NCI-H774 (cell line): ENCODE results near the gene GPRIN2.
"Not testable (repeated sequence)": the region's sequence is repeated elsewhere in the genome, so short reads cannot be mapped to it uniquely, and the experiment has no call there.

Experiments used
- DNase-seq: peaks from one replicate; lab custom pipeline; 2025; lab: John Stamatoyannopoulos, UW

GPRIN2 gene

GRCh38 chr10:46537309-46537708 is 19.1 kb downstream of the GPRIN2 start:
- no peak for DNase-seq

DNA sequence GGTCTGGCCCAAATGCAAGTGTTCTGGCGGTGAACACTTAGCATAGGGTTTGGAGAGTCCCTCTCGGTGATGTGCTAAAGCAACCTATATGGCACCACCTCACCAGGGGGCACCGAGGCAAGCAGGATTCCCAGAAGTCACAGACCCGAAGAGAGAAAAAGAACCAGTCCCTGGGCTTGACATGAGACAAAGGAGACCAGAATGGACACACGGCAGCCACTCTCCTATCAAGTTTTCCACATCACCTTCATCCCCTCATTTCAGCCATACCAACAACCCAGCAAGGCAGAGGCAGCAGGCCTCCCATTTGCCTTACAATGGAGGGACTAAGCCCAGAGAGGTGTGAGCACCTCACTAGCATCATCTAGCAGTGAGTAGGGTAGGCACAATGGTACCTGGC is 19.7 kb downstream of the GPRIN2 start:
- no peak for DNase-seq

DNA sequence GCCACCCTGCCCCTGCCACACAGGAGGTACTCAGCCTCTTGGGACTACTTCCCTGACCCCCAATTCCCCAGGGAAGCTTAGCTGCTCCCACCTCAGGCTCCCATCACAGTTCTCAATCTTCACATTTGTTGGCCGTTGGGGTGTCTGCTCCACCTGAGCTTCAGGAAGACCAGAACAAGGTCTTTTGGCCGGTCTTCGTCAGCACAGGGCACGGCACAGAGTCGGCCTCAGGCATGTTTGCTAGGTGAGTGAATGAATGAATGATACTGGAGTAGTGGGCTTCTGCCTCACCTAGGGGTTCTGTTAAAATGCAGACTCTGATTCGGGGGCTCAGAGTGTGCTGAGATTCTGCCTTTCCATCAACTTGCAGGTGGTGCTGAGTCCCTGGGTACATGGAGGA is 20.3 kb downstream of the GPRIN2 start:
- DNase-seq, result no peak

GRCh38 chr10:46534828-46535524 is 21.5 kb downstream of the GPRIN2 start:
- no peak for DNase-seq

GRCh38 chr10:46532256-46532655 is 24.2 kb downstream of the GPRIN2 start:
- not testable (repeated sequence) for DNase-seq

DNA sequence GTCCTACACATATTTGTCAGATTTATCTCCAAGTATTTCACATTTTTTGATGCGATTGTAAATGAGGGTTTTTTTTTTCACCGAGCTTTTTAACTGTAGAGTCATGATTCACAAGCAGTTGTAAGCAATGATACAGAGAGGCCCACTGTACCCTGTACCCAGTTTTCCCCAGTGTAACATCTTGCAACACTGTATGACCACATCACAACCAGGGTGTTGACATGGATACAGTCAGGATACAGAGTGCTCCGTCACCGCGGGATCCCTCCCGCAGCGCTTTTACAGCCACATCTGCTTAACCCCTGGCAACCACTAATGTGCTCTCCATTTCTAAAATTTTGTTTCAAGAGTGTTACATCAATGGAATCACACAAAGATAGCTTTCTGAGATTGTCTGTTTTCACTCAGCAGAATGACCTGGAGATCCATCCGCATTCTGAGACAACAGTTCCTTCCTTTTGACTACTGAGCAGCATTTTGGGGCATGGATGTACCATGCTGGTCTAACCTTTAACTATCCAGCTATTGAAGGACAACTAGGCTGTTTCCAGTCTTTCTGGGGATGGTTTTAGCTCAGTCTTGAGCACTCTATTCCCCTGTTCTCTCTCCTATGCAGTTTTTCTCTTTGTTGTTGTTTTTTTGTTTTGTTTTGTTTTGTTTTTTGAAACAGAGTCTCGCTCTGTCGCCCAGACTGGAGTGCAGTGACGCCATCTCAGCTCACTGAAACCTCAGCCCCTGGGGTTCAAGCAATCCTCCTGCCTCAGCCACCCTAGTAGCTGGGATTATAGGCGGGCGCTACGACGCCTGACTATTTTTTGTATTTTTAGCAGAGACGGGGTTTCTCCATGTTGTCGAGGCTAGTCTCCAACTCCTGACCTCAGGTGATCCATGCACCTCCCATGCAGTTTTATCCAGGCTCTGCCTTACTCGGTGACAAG is 25.9 kb downstream of the GPRIN2 start:
- no peak for DNase-seq

- DNase-seq, result not testable (repeated sequence)
These were observed 26.7 kb downstream of the GPRIN2 start for GRCh38 chr10:46529742-46530141.

GRCh38 chr10:46528675-46529615 is 27.5 kb downstream of the GPRIN2 start:
- no peak for DNase-seq

DNA sequence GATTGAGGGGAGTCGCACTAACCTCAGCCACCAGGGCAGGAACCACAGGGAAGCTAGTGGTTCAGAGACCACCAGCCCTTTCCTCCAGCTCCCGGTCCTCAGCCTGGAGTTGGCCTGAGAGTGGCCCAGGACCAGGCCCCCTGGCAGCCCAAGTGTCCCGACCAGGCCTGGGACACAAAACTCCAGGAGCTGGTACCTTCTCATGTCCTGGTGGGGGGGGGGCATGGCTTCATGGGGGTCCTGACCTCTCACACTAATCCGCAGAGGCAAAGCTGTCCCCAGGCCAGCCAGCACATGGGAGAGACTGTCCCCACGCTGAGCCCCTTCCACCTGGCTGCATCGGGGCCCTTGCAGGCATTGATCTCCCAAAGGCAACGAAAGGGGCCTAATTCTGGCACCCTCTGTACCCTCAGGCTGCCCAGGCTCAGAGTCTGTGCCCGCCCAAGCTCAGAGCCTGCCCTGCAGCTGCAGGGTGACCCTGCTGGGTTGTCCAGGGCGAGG is 28.2 kb downstream of the GPRIN2 start:
- no peak for DNase-seq

- DNase-seq, result no peak
These were observed 29.1 kb downstream of the GPRIN2 start for GRCh38 chr10:46527241-46527811.

DNA sequence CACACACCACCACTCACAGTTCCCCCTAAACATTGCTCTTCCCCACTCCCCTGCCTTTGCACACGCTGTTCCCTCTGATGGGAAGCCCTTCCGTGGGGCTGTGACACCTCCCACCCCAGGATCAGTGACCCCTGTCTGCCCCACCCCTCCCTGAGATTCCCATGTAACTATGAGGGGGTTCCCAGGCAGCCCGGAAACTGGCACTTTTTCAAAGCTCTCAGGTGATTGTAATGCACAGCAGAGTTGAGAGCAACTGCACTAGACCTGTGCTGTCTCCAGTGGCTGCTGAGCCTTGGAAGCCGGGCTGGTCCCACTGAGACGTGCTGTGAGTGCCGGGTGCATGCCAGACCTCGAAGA is 29.8 kb downstream of the GPRIN2 start:
- DNase-seq, result no peak

- DNase-seq, result no peak
These were observed 30.4 kb downstream of the GPRIN2 start for GRCh38 chr10:46525824-46526681.

DNA sequence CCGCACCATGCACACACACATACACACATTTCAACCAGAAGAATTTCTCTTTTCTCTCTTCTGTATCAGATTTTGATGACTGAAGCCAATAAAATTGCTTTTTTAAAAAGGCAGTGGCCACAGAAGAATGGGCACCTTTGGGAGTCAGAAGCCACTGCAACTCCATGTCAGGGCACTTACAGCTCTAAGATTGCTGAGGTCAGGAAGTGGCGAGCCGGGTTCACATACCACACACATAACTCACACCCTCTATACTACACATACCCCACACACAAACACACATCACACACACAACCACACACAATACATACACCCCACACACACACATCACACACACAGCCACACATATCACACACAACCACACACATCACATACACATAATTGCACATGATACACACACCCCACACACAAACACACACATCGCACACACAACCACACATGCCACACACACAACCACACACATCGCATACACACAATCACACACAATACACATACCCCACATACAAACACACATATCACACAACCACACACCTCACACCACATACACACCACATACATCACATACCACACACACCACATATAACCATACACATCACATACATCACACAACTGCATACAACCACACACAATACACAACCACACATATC is 31.2 kb downstream of the GPRIN2 start:
- DNase-seq, result no peak

DNA sequence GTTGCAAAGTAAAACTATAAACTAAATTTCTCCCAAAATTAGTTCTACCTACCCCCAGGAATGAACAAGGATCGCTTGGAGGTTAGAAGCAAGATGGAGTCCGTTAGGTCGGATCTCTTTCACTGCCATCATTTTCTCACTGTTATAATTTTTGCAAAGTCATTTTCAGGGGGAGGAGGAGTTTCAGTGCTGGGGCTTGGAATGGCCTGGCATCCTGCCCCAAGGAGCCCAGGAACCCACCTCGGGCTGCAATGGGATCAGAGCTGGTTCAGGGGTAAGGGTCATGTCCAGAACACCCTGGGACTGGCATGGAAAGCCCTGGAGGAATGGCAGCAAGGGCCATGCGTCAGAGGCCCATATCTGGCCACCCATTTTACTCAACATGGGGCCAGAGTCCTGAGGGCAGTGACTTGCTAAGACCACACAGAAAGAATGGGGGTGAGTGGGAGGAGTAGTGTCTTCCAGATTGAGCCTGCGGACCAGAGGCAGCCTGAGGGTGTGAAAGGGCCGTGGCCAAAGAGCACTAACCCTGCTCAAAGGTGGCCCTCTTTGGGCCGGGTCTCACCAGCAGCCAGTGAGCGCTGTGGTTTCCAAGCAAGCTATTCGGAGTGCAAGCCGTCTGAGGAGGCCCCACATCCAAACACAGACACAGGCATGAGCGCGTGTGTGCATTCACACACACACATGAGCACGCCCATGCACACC is 31.8 kb downstream of the GPRIN2 start:
- no peak for DNase-seq

DNA sequence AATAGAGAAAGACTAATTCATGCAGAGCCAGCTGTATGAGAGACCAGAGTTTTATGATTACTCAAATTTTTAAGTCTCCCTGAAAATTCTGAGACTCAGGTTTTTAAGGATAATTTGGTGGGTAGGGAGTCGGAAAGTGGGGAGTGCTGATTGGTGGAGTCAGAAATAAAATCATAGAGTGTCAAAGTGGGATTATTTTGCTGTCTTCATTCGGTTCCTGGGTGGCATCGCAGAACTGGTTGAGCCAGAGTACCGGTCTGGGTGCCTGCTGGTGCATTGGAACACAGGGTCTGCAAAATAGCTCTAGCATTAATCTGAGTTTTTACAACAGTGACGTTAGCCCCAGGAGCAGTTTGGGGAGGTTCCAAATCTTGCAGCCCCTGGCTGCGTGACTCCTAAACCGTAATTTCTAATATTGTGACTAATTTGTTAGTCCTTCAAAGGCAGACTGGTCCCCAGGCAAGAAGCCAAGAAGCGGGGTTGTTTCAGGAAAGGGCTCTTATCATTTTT is 32.4 kb downstream of the GPRIN2 start:
- DNase-seq, result no peak

DNA sequence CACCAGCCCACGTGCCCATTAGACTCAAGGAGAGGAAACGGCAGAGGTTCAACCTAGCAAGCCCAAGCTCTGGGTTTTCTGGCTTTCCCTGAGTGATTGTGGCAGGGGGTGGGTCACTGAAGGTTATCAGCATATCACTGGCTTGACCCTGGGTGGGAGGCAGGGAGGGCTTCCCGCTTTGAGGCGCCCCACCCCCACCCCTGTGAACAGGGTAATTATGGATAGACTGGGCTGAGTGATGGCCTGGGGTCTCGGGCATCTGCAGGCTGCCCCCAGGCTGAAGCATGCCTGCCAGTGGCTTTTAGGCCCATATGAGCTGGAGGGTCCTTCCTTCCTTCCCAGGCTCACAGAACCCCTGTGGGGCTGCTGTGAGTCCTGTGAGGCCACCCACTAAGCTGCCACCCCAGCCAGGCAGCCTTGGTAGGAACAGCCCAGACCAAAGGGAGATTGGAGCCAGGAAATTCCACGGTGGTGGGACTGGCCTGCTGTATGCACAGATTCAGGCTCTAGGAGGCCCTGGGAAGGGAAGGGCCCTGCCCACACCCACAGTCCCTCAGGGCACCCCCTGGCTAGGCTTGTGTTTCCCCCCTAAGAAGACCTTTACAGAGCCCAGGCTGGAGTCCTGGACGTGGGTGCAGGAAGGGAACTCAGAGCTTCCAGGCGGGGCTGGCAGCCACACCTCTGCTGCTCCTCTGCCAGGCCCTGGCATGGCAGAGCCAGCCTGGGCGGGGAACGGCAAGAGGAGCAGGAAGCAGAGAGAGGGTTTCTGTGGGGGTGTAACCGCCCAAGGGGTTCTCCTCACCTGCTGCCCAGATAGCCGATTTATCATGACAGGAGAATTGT is 33.1 kb downstream of the GPRIN2 start:
- no peak for DNase-seq

DNA sequence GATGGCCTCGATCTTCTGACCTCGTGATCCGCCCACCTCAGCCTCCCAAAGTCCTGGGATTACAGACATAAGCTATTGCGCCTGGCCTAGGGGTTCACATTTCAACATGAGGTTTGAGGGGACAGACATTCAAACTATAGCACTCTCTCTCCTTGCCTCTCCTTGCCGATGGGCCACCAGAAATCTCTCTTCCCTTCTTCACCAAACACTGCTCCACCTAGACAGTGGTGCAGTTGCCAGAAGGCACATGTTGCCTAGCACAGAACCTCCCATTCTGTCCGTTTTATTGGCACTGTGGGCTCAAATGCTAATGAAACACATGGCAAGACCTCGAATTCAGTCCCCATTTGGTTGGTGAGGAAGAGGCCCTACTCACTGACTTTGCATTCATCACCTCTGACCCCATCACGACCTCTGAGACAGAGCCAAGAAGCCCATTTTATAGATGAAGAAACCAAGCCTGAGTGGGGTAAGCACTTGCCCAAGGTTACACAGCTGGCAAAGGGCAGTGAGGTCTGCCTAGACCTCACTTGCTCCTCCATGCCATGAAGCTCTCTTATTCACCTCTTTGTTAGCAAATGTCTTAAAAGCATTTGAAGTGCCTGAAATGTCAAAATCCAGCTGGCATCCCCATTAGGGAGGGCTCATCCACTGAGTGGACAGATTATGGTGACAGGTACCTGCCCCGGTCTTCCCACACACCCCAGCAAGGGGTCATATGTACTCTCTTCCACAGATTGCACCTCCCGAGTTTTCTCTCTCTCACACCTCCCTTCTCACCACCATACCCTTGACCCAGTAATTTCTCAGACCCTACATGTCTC is 34.0 kb downstream of the GPRIN2 start:
- no peak for DNase-seq

DNA sequence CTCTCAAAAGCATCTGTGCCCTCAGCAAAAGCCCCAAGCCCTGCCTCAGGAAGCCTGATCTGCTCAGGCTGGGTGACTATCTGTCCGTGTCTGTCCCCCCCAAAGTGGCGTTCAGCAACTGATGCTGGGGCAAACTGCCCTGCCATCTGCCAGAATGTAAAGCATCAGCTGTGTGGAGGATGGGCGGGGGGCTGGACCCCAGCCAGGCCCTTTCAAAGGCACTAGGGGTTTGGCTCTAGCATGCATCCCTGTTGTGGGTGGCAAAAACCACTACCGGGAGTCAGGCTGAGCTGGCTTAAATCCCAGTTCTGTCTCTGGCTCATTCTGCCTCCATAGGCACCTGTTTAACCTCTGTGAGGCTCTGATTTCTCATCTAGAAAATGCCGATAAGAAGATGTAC is 35.5 kb downstream of the GPRIN2 start:
- no peak for DNase-seq
